ENCODE results near the gene MT1G.

The MT1G gene

DNA sequence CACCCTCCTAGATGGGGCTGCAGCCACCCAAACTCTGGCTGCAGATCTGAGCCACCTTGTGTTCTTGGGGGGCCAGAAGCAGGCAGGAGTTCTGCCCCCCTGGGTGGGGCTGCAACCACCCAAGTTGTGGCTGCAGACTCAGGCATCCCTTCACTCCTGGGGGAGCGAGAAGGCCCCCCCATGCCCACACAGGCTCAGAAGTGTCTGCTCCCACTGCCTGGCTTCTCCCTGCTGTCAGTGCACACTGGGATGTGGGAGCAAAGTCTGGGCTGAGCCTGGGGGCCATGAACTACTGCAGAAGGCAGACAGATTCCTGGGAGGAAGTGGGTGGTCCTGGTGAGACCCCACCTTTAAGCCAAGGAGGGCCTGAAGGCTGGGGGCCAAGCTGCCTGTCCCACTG is 27.4 kb upstream of the MT1G start:
- TF ChIP-seq, protein P1, sequence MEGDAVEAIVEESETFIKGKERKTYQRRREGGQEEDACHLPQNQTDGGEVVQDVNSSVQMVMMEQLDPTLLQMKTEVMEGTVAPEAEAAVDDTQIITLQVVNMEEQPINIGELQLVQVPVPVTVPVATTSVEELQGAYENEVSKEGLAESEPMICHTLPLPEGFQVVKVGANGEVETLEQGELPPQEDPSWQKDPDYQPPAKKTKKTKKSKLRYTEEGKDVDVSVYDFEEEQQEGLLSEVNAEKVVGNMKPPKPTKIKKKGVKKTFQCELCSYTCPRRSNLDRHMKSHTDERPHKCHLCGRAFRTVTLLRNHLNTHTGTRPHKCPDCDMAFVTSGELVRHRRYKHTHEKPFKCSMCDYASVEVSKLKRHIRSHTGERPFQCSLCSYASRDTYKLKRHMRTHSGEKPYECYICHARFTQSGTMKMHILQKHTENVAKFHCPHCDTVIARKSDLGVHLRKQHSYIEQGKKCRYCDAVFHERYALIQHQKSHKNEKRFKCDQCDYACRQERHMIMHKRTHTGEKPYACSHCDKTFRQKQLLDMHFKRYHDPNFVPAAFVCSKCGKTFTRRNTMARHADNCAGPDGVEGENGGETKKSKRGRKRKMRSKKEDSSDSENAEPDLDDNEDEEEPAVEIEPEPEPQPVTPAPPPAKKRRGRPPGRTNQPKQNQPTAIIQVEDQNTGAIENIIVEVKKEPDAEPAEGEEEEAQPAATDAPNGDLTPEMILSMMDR (IDR thresholded peaks at IDR 0.05; ENCODE audit: low read depth, low read length), result no peak

GRCh38 chr16:56691885-56692284 is 24.0 kb upstream of the MT1G start:
- TF ChIP-seq, protein P1 (IDR thresholded peaks at IDR 0.05; ENCODE audit: low read depth, low read length), result no peak
- no peak for DNase-seq (ENCODE audit: extremely low read depth, low read depth)

More for the DNA sequence above, 27.4 kb upstream of the MT1G start:
- DNase-seq (ENCODE audit: extremely low read depth, low read depth), result no peak

DNA sequence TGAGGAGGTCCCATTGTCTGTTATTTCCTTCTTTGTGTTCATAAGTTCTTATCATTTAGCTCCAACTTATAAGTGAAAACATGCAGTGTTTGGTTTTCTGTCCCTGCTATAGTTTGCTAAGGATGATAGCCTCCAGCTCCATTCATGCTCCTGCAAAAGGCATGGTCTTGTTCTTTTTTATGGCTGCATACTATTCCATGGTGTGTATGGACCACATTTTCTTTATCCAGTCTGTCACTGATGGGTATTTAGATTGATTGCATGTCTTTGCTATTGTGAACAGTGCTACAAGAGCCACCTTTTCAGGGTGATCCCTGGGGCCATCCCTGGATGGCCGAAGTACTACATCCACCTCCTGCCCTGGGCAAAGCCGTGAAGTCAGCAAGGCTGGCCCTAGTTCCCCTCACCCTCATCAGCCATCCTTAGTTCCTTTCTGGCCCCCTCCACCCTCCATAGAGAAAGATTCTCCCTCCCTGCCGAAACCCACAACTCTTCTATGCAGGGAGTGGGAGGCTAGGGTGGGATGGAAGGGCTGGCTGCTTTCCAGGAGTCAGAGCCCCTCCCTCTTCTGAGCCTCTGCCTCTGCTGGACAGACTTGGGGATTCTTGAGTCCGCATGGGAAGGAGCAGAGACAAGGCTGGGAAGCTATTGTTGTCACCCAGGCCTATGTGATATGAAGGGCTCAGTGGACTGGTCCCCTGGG is 22.7 kb upstream of the MT1G start:
- no peak for DNase-seq (ENCODE audit: extremely low read depth, low read depth)
- TF ChIP-seq, protein P1 (IDR thresholded peaks at IDR 0.05; ENCODE audit: low read depth, low read length), result no peak

GRCh38 chr16:56689171-56689570 is 21.3 kb upstream of the MT1G start:
- DNase-seq (ENCODE audit: extremely low read depth, low read depth), result no peak
- TF ChIP-seq, protein P1 (IDR thresholded peaks at IDR 0.05; ENCODE audit: low read depth, low read length), result no peak

GRCh38 chr16:56688762-56689161 is 20.9 kb upstream of the MT1G start:
- TF ChIP-seq, protein P1 (IDR thresholded peaks at IDR 0.05; ENCODE audit: low read depth, low read length), result no peak
- no peak for DNase-seq (ENCODE audit: extremely low read depth, low read depth)

DNA sequence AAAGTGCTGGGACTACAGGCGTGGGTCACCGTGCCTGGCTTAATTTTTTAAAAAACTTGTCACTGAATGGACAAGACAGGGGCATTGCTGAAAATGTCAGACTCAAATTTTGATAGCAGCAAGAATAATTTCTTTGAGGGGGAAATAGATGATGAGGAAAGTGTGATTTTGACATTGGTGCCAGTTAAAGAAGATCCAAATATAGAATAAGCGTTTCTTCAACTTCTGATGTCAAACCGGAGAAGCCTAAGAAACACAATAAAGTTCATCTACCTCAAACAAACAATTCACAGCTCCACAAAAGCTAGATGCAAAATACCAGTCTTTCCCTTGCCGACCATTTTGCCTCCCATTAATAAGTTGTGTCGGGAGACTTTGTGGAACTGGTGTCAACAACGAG is 18.9 kb upstream of the MT1G start:
- TF ChIP-seq, protein P1 (IDR thresholded peaks at IDR 0.05; ENCODE audit: low read depth, low read length), result no peak
- DNase-seq (ENCODE audit: extremely low read depth, low read depth), result no peak

DNA sequence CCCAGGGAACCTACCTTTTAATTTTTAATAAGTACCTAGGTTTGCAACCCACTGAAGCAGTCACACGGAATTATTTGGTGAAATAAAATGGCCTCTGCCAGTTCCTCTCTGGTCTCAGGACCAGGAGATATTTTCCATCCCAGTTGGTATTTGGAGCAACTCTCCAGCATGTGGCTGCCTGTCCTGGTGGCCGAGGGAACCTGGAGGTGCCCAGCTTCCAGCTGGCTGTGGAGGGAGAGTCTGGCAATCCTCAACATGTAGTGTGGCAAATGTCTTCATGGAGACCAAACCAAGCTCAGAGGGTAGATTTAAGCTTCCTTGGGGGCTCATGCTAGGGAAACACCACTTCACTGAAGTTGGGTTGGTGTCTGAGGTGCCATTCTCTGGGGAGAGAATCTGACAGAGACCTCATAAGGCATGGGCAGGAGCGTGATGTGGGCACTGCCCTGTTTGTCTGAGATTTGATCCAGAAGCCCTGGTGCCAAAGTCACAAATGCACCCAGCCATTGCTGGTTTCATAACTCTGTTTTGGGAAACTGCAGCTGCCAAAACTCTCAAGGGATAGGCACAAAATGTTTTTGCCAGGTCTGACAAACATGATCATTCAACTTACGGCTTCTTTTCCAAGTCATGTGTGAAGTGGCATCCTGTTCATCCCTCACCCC is 17.2 kb upstream of the MT1G start:
- TF ChIP-seq, protein P1 (IDR thresholded peaks at IDR 0.05; ENCODE audit: low read depth, low read length), result no peak

More for the DNA sequence above, 17.2 kb upstream of the MT1G start:
- no peak for DNase-seq (ENCODE audit: extremely low read depth, low read depth)

Data from AG09319 (cell line).